ENCODE results near the gene AFF3.

The AFF3 gene

GRCh38 chr2:100070078-100070477 is 72.3 kb downstream of the AFF3 start:
- DNase-seq (ENCODE audit: low read depth in 2 of 2), result no peak

- no peak for DNase-seq (ENCODE audit: low read depth in 2 of 2)
Measured at GRCh38 chr2:100068395-100068794, 74.0 kb downstream of the AFF3 start.

- DNase-seq (ENCODE audit: low read depth in 2 of 2), result no peak
Measured at GRCh38 chr2:100067784-100068183, 74.6 kb downstream of the AFF3 start.

GRCh38 chr2:100066856-100067255 is 75.5 kb downstream of the AFF3 start:
- DNase-seq (ENCODE audit: low read depth in 2 of 2), result no peak

GRCh38 chr2:100066246-100066645 is 76.1 kb downstream of the AFF3 start:
- no peak for DNase-seq (ENCODE audit: low read depth in 2 of 2)

GRCh38 chr2:100064592-100065428 is 77.6 kb downstream of the AFF3 start:
- DNase-seq (ENCODE audit: low read depth in 2 of 2), result no peak

GRCh38 chr2:100064165-100064564 is 78.2 kb downstream of the AFF3 start:
- DNase-seq (ENCODE audit: low read depth in 2 of 2), result no peak

GRCh38 chr2:100063459-100063953 is 78.9 kb downstream of the AFF3 start:
- DNase-seq (ENCODE audit: low read depth in 2 of 2), result no peak

GRCh38 chr2:100062336-100062735 is 80.1 kb downstream of the AFF3 start:
- DNase-seq (ENCODE audit: low read depth in 2 of 2), result no peak

GRCh38 chr2:100060875-100061274 is 81.5 kb downstream of the AFF3 start:
- no peak for DNase-seq (ENCODE audit: low read depth in 2 of 2)

GRCh38 chr2:100059638-100060037 is 82.8 kb downstream of the AFF3 start:
- DNase-seq (ENCODE audit: low read depth in 2 of 2), result no peak

- DNase-seq (ENCODE audit: low read depth in 2 of 2), result no peak
Measured at GRCh38 chr2:100057901-100058261, 84.5 kb downstream of the AFF3 start.

- no peak for DNase-seq (ENCODE audit: low read depth in 2 of 2)
Measured at GRCh38 chr2:100054426-100054825, 88.0 kb downstream of the AFF3 start.

GRCh38 chr2:100053087-100053885 is 89.1 kb downstream of the AFF3 start:
- DNase-seq (ENCODE audit: low read depth in 2 of 2), result no peak

- no peak for DNase-seq (ENCODE audit: low read depth in 2 of 2)
Measured at GRCh38 chr2:100052650-100053049, 89.7 kb downstream of the AFF3 start.

GRCh38 chr2:100051253-100051652 is 91.1 kb downstream of the AFF3 start:
- no peak for DNase-seq (ENCODE audit: low read depth in 2 of 2)

- no peak for DNase-seq (ENCODE audit: low read depth in 2 of 2)
Measured at GRCh38 chr2:100050685-100051084, 91.7 kb downstream of the AFF3 start.

- DNase-seq (ENCODE audit: low read depth in 2 of 2), result no peak
Measured at GRCh38 chr2:100046961-100047947, 95.1 kb downstream of the AFF3 start.

GRCh38 chr2:100045000-100045399 is 97.4 kb downstream of the AFF3 start:
- no peak for DNase-seq (ENCODE audit: low read depth in 2 of 2)

GRCh38 chr2:100043891-100044255 is 98.5 kb downstream of the AFF3 start:
- DNase-seq (ENCODE audit: low read depth in 2 of 2), result no peak

- no peak for DNase-seq (ENCODE audit: low read depth in 2 of 2)
Measured at GRCh38 chr2:100043081-100043890, 99.1 kb downstream of the AFF3 start.

Data from stimulated activated CD4-positive, alpha-beta T cell treated with anti-CD3 and anti-CD28 coated beads, Interleukin-4, amount 100 ng/mL, for 48 hours (primary cell).